ENCODE measurements around the gene CAB39L. TPM values are rescaled to one million over a fixed set of nuclear protein-coding genes. Genes with fewer than 3 reads are reported as not detected.
A peak's percentile ranks its signal among the peaks of the same experiment; 100 is the strongest.

Gene CAB39L
- total RNA-seq, 1 donor from 2014 or later = 13.4 TPM

DNA sequence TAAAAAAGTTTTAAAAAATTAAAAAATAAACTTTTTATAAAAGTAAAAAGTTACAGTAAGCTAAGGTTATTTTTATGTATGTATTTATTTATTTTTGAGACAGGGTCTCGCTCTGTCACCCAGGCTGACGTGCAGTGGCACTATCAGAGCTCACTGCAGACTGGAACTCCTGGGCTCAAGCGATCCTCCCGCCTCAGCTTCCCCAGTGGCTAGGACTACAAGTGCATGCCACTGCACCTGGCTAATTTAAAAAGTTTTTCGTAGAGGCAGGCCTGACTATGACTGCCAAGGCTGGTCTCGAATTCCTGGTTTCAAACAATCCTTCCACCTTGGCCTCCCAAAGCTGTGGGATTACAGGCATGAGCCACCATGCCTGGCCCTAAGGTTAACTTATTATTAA, 132.0 kb downstream of the CAB39L start:
- no peak for DNase-seq
- Histone ChIP-seq H3K27ac (no peak overlapping the region), H3K9me3 (no peaks in the 10 kb centered on the region), H3K36me3 (peaks cover 8% of the 10 kb centered on the region), H3K4me1 (peaks cover 41% of the 10 kb centered on the region), H3K27me3 (ENCODE audit: low read depth) (no peaks in the 10 kb centered on the region), H3K4me3 (no peak overlapping the region)
- intact Hi-C loops (cut with DNase I) = no loop called here
- TF ChIP-seq, protein P1, sequence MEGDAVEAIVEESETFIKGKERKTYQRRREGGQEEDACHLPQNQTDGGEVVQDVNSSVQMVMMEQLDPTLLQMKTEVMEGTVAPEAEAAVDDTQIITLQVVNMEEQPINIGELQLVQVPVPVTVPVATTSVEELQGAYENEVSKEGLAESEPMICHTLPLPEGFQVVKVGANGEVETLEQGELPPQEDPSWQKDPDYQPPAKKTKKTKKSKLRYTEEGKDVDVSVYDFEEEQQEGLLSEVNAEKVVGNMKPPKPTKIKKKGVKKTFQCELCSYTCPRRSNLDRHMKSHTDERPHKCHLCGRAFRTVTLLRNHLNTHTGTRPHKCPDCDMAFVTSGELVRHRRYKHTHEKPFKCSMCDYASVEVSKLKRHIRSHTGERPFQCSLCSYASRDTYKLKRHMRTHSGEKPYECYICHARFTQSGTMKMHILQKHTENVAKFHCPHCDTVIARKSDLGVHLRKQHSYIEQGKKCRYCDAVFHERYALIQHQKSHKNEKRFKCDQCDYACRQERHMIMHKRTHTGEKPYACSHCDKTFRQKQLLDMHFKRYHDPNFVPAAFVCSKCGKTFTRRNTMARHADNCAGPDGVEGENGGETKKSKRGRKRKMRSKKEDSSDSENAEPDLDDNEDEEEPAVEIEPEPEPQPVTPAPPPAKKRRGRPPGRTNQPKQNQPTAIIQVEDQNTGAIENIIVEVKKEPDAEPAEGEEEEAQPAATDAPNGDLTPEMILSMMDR (IDR thresholded peaks at IDR 0.05) = no peak
- ATAC-seq = no peak

- Histone ChIP-seq H3K36me3 (peaks cover 8% of the 10 kb centered on the region), H3K4me3 (no peak overlapping the region), H3K4me1 (peaks cover 41% of the 10 kb centered on the region), H3K9me3 (no peaks in the 10 kb centered on the region), H3K27ac (peak overlapping the region; percentile 53), H3K27me3 (ENCODE audit: low read depth) (no peaks in the 10 kb centered on the region)
- TF ChIP-seq, protein P1 (IDR thresholded peaks at IDR 0.05) = no peak
- no peak for ATAC-seq
- intact Hi-C loops (cut with DNase I) = no loop called here
- no peak for DNase-seq
Observed at GRCh38 chr13:49310251-49310650, 133.6 kb downstream of the CAB39L start.

GRCh38 chr13:49308921-49309408, 134.9 kb downstream of the CAB39L start:
- no peaks in the 10 kb centered on the region for H3K9me3 ChIP-seq
- H3K27ac ChIP-seq = peak overlapping the region; percentile 79
- H3K4me1 ChIP-seq = peaks cover 40% of the 10 kb centered on the region
- no peaks in the 10 kb centered on the region for H3K27me3 ChIP-seq (ENCODE audit: low read depth)
- TF ChIP-seq, protein P1 (IDR thresholded peaks at IDR 0.05) = no peak
- ATAC-seq (peak in 1 of 2 donors; percentile 34), DNase-seq (no peak)
- no peak overlapping the region for H3K4me3 ChIP-seq
- intact Hi-C loops (cut with DNase I) = no loop called here
- peaks cover 8% of the 10 kb centered on the region for H3K36me3 ChIP-seq

GRCh38 chr13:49308097-49308875, 135.6 kb downstream of the CAB39L start:
- ATAC-seq = peak; percentile 87
- Histone ChIP-seq H3K9me3 (no peaks in the 10 kb centered on the region), H3K36me3 (peaks cover 8% of the 10 kb centered on the region), H3K4me3 (no peak overlapping the region), H3K27me3 (ENCODE audit: low read depth) (no peaks in the 10 kb centered on the region), H3K27ac (peak overlapping the region; percentile 79), H3K4me1 (peaks cover 41% of the 10 kb centered on the region)
- peak; percentile 64 for DNase-seq
- TF ChIP-seq, protein P1 (IDR thresholded peaks at IDR 0.05) = no peak
- intact Hi-C loops (cut with DNase I) = no loop called here

GRCh38 chr13:49307365-49307764, 136.5 kb downstream of the CAB39L start:
- Histone ChIP-seq H3K4me1 (peaks cover 42% of the 10 kb centered on the region), H3K9me3 (no peaks in the 10 kb centered on the region), H3K4me3 (no peak overlapping the region), H3K27me3 (ENCODE audit: low read depth) (no peaks in the 10 kb centered on the region), H3K27ac (peak overlapping the region; percentile 79), H3K36me3 (peaks cover 8% of the 10 kb centered on the region)
- DNase-seq (no peak), ATAC-seq (no peak)
- intact Hi-C loops (cut with DNase I) = no loop called here
- TF ChIP-seq, protein P1 (IDR thresholded peaks at IDR 0.05) = no peak
